ENCODE data around the gene IL17C.

DNA sequence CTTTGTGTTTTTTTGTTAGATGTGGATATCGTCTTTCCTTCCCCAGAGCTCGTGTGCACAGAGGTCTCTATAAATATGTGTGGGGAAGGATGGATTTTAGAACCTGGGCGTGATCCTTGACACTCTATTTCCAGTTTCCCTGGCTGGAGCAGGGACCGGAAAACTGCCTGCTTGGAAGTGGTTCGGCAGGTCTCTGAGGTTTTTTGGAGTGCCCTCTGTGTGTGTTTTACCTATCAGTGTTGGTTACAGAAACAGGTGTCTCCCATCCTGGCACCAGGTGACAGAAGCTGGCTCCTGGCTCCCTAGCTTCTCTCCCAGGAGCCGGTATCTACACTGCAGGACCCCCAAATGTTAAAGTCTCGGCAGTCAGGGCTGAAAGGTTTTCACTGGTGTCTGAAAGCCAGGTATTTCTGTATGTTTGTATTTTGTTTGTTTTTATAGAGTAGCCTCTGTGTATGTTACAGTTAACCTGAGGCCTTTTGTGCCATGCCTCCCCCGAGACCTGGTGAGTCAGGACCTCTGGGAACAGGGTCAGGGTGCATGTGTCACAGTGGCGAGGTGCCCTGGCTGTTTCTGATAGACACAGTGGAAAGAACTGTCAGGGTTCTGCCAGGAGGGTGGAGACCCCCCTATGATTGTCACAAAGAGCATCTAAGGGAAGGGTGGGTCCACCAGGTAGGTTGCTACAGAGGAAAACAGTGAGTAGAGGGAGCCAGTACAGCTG, 36.9 kb upstream of the IL17C start:
- TF ChIP-seq POLR2A (IDR thresholded peaks at IDR 0.05; ENCODE audit: low read depth, low read length) (no peak), EZH2 (IDR thresholded peaks at IDR 0.05; ENCODE audit: borderline replicate concordance, low read depth, low read length, severe bottlenecking) (no peak)
- TF ChIP-seq, protein P1, sequence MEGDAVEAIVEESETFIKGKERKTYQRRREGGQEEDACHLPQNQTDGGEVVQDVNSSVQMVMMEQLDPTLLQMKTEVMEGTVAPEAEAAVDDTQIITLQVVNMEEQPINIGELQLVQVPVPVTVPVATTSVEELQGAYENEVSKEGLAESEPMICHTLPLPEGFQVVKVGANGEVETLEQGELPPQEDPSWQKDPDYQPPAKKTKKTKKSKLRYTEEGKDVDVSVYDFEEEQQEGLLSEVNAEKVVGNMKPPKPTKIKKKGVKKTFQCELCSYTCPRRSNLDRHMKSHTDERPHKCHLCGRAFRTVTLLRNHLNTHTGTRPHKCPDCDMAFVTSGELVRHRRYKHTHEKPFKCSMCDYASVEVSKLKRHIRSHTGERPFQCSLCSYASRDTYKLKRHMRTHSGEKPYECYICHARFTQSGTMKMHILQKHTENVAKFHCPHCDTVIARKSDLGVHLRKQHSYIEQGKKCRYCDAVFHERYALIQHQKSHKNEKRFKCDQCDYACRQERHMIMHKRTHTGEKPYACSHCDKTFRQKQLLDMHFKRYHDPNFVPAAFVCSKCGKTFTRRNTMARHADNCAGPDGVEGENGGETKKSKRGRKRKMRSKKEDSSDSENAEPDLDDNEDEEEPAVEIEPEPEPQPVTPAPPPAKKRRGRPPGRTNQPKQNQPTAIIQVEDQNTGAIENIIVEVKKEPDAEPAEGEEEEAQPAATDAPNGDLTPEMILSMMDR (IDR thresholded peaks at IDR 0.05; ENCODE audit: extremely low read depth in 1 of 2, insufficient read depth in 1 of 2, low read depth in 1 of 2, low read length in 2 of 2) = no peak

All from endothelial cell of umbilical vein (primary cell).